HG03139 (cell line): ENCODE results near the gene LDLRAP1.

Experiments
- ATAC-seq: cut with Tn5 transposase; IDR thresholded peaks from one replicate; pipeline ENCODE4 v1.9.1; 2021; ENCODE audit not compliant: unreplicated experiment

The LDLRAP1 gene

DNA sequence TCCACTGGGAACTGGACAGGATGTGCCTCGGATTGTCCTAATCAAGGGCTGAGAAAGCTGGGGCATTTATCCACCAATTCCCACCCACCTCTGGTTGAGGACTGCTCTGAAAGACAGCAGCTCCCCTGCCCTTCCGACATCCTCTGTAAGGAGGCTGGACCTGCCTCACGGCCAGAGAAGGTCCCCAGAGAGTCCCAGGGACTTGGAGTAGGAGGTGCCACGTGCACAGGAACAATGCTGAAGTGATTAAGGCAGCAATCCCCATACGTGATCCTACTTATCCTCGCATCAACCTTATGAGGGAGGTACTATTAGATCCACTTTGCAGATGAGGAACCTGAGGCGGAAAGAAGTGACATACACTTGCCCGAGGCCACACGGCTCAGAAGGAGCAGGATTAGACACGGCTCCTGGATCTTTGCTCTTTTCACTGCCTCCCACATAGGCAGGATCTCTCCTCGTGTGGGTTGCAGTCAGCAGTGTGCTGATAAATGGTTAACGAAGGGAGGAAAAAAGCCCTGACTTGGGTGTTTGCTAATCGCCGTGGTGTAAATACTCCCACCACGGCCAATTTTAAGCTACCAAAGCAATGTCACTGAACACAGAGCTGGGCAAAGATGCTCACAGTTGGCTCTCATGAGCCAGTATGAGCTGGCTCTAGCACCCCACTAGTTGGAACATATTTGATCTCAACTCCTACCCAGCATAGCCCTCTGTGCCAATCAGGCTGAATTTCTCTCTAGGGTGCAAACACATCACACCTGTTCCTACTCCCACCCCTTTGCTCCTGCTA is 18.6 kb upstream of the LDLRAP1 start:
- no peak for ATAC-seq

DNA sequence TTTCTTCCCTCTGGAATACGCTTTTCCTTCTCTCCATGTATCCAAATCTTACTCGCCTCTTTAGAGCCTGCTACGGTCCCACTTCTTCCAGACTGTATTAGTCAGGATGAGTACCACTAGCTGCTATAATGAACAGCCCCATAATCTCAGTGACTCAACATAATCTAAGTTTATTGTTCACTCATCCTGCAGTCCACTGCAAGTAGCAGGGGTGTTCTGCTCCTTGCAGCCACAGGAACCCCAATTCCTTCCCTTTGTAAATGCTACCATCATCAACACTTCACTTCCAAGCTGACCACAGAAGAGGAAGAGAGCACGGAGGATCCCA is 18.1 kb upstream of the LDLRAP1 start:
- ATAC-seq = no peak

DNA sequence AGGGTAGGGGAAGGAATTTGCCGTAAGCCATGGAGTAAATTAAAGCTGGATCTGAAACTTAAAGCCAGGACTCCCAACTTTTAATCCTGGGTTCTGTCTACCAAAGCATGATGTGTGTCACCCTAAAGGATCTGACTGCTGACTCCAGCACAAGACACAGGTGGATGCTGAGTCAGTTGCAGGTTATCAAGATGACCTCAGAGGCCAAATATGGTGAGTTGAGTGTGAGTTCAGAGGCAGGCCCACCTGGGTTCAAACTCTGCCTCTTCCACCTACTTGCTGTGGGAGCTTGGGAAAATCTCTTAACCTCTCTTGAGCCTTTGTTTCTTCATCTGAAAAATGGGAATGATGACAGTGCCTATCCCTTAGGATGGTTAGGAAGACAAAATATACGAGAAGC is 16.7 kb upstream of the LDLRAP1 start:
- no peak for ATAC-seq

DNA sequence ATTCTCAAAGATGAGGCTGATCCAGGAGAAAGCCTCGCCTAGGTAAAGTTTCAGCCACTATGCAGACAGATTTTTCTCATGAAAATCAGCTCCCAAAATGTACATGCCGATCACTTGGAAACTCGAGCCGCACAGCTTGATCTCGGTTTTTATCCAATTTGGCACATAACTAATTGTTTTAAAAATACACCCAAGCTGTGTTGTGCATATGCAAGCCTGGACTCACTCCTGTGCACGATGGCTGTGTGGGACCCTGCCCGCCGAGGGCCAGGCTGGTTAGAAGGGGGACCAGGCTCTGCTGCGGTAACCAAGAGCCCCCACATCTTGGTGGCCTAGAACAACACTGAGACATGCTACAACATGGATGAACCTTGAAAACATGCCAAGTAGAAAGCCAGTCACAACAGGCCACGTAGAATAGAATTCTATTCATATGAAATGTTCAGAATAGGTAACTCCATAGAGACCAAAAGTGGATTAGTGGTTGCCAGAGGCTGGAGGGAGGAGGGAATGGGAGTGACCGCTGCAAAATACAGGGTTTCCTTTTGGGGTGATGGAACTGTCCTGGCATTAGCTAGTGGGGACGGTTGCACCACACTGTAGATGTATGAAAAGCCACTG is 16.1 kb upstream of the LDLRAP1 start:
- no peak for ATAC-seq

DNA sequence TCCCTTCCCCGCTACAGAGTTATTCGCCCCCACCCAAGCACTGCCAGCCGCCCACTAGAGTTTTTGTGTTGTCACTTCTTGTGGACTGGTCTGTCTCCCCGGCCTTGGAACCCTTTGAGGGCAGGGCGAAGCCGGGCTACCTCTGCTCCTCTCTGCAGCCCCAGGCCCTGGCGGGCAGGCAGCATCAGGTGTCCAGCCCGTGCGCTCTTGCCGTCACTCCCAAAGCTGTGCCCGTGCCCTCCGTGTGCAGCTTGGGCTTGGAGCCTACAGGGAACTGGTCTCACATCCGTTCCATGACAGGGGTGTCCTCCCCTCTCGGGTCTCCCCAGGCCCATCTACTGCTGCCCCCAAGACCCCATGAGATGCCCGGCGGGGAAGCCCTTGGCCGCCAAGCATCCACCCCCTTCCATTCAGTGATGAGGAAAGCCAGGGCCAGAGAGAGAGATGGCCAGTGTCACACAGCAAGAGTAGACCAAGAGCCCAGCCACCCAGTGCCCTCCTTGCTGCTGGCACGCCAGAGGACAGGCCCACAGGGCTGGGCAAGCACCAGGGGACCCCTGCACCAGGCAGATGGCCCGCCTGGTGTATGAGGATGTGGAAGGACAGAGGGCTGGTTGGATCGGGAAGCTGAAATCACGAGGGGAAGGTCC is 15.3 kb upstream of the LDLRAP1 start:
- no peak for ATAC-seq

GRCh38 chr1:25528881-25529517 is 14.4 kb upstream of the LDLRAP1 start:
- ATAC-seq = no peak

GRCh38 chr1:25529518-25530185 is 13.8 kb upstream of the LDLRAP1 start:
- ATAC-seq = no peak

DNA sequence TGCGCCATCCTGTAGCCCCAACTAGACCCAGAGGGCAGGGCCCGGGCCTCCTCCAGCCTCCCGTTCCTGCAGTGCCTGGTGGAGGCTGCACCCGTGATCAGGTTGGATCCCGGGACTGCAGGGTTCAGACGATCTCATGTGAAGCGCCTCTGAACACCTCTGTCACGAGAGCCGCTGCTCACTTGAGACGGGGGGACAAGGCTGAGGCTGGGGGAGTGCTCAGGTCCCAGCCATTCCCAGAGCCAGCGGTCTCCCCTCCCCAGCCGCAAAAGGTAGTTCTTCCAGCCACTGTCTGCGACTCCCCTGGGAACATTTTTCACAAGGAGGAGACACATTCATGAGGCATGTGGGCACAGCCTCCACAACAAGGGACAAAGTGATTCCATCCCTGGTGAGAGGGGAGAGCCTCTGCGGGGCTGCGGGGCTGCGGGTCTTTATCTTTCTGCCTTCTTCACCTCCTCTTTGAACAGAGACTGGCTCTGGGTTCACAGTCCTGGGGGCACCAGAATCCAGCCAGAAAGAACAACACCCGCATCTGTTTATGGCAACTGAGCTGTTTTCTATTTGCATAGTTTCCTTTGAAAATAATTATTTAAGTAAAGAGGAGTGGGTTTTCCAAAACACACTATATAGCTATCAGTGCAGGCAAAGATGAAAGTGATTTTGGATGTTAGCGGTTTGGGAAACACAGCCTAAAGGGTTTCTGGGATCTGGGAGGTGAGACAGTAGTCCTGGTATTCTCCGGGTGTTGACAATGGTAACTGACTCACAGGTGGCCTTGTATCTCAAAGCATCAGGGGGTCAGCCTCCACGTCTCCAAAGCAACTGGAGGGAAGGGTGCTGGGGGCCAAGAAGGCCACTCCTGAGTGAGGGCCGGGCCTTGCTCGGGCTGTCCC is 13.0 kb upstream of the LDLRAP1 start:
- ATAC-seq = no peak

GRCh38 chr1:25531082-25531461 is 12.3 kb upstream of the LDLRAP1 start:
- no peak for ATAC-seq

DNA sequence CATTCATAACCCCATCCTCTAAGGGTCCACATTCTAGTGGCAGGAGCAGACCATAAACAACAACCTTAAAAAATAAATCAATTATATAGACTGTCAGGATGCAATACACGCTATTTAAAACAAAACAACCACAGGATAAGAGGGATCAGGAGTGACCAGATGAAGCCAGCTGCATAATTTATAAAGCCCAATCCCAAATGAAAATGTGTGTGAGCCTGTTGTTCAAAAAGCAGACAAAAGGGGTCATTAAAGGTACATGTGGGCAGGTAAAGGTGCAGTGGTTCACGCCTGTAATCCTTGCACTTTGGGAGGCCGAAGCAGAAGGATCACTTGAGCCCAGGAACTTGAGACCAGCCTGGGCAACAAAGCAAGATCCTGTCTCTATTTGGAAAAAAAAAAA is 10.4 kb upstream of the LDLRAP1 start:
- no peak for ATAC-seq

- no peak for ATAC-seq
Measured at GRCh38 chr1:25533775-25534409, 9.5 kb upstream of the LDLRAP1 start.

GRCh38 chr1:25534410-25534788 is 9.0 kb upstream of the LDLRAP1 start:
- no peak for ATAC-seq

DNA sequence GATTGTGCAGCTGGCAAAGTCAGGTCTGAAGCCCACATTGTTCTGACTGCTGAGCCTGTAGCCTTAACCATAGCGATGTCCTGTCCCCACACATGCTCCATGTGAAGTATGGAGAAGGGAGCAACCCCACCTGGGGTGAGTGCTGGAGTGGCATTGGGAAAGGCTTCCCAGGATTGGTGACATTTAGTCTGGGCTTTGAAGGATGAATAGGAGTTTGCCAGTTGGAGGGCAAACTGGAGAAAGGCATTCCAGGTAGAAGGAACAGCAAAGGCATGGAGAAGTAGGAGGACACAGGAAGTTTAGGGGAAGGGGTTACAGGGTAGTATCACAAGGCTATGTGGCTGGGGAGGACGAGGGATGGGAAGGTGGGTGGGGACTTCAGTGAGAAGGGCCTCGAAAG is 7.3 kb upstream of the LDLRAP1 start:
- ATAC-seq = no peak

- ATAC-seq = no peak
Measured at GRCh38 chr1:25537153-25537831, 6.1 kb upstream of the LDLRAP1 start.

DNA sequence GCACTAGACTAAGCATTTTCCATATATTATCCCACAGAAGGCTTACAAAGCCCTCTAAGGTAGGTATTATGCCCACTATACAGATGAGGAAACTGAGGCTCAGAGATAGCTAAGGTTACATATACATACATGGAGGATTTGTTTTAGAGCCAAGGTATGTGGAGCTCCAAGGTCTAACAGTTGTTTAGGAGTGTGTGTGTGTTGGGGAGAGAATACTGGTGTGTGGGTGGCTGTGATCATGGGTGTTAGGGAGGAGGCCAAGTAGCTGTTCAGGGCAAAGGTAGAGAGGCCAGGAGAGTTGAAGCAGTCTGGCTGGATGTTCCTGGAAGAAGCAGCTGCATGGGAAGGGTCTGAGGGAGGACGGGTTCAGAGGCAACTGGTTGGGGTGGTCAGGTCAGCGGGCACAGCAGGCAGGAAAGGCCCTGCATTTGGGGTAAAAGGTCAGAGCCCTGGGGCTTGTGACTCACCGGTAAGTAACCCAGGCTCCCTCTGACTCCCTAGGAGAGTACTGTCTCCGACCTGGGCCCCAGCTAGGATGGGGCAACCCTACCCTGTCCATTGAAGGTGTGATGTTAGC is 5.1 kb upstream of the LDLRAP1 start:
- no peak for ATAC-seq

GRCh38 chr1:25540750-25541342 is 2.6 kb upstream of the LDLRAP1 start:
- no peak for ATAC-seq

- no peak for ATAC-seq
Measured at GRCh38 chr1:25541425-25541824, 2.0 kb upstream of the LDLRAP1 start.

DNA sequence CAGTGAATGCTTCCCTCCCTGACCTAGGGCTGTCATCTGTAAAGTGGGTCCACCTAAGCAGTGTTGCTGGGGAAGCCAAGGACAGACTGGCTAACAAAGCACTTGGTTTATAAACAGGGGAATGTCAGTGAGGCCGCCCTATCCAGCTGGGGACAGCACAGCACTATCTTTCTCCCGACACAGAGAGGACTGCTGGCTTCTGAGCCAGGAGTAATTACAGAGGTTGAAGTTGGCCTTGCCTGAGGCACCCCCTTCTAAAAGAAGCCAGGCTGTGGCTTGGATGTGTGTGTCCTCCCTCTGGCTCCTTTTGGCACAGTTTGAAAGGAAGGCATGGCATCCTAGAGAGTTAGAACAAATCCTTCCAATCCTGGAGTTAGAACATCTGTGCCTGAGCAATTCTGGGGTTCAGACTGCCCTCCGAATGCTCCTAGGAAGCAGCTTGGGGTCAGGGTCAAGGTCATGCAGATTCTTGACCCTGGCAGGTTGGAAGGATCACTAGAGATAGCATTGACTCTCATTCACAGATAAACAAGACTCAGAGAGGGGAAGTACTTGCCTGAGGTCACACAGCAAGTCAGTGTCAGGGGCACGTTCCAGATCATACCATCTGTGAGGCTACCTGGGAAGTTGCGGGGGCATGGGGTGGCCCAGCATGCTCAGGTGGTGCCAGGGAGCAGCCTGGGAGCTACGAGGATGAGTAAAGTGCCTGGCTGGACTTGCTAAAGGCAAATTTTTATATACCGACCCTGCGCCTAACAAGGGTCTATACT is 1.3 kb upstream of the LDLRAP1 start:
- ATAC-seq = no peak
